GM18868 (cell line): Measurements from ENCODE around the gene AMIGO1.

Experiments
- ATAC-seq: cut with Tn5 transposase; IDR thresholded peaks from one replicate; pipeline ENCODE4 v1.9.1; 2021; ENCODE audit warnings: mild to moderate bottlenecking, moderate library complexity; ENCODE audit not compliant: unreplicated experiment

AMIGO1 gene

GRCh38 chr1:109457819-109458218, 51.7 kb downstream of the AMIGO1 start:
- no peak for ATAC-seq

GRCh38 chr1:109454497-109455133, 54.9 kb downstream of the AMIGO1 start:
- ATAC-seq, result no peak
